OCI-LY1 (cell line): Measurements from ENCODE around the gene DNAH8.
A peak's percentile ranks its signal among the peaks of the same experiment; 100 is the strongest.

Experiments used
- H2AFZ ChIP-seq: fragments of 200-600 bp; sonication (generic), shearing (Covaris generic); 2 replicates; pipeline ENCODE4 v1.6.0; 2014; ENCODE audit warnings: antibody characterized with exemption, mild to moderate bottlenecking, low read length
- H3F3A ChIP-seq: fragments of 200-600 bp; sonication (generic), shearing (Covaris generic); 2 replicates; pipeline ENCODE4 v1.6.0; 2014; ENCODE audit warnings: mild to moderate bottlenecking, antibody characterized with exemption, low read length, moderate library complexity; ENCODE audit not compliant: insufficient read depth
- H3K27ac ChIP-seq: fragments of 200-600 bp; sonication (generic); 2 replicates; pipeline ENCODE4 v1.5.1; 2014; ENCODE audit warnings: low read length, mixed run types, mild to moderate bottlenecking, low read depth; ENCODE audit not compliant: poor library complexity, severe bottlenecking
- H3K27me3 ChIP-seq: fragments of 200-600 bp; sonication (generic); 2 replicates; pipeline ENCODE4 v1.6.0; 2014; ENCODE audit warnings: antibody characterized with exemption, mild to moderate bottlenecking, low read length, moderate library complexity; ENCODE audit not compliant: insufficient read depth
- H3K36me3 ChIP-seq: fragments of 200-600 bp; sonication (generic); 2 replicates; pipeline ENCODE4 v1.6.1; 2014; ENCODE audit warnings: mild to moderate bottlenecking, antibody characterized with exemption, low read length, moderate library complexity, mixed read lengths; ENCODE audit not compliant: insufficient read depth
- H3K4me1 ChIP-seq: fragments of 200-600 bp; sonication (generic); 2 replicates; pipeline ENCODE4 v1.5.1; 2014; ENCODE audit warnings: mild to moderate bottlenecking, low read length, moderate library complexity; ENCODE audit not compliant: insufficient read depth, severe bottlenecking
- H3K4me2 ChIP-seq: fragments of 200-600 bp; sonication (generic), shearing (Covaris generic); 2 replicates; pipeline ENCODE4 v1.6.1; 2014; ENCODE audit warnings: low read length
- H3K4me3 ChIP-seq: fragments of 200-600 bp; sonication (generic); 2 replicates; pipeline ENCODE4 v1.5.1; 2014; ENCODE audit warnings: low read length, low read depth, mild to moderate bottlenecking, mixed read lengths; ENCODE audit not compliant: poor library complexity, severe bottlenecking
- H3K79me2 ChIP-seq: fragments of 200-600 bp; shearing (Covaris generic); 2 replicates; pipeline ENCODE4 v1.6.1; 2016; ENCODE audit warnings: mixed run types, low read length, mixed read lengths; ENCODE audit not compliant: insufficient read depth
- H3K9ac ChIP-seq: fragments of 200-600 bp; sonication (generic), shearing (Covaris generic); 2 replicates; pipeline ENCODE4 v1.6.1; 2014; ENCODE audit warnings: mild to moderate bottlenecking, low read length, mixed read lengths
- H3K9me2 ChIP-seq: fragments of 200-600 bp; sonication (generic), shearing (Covaris generic); 2 replicates; pipeline ENCODE4 v1.6.1; 2014; ENCODE audit warnings: low read depth, mild to moderate bottlenecking, low read length, mixed read lengths
- H3K9me3 ChIP-seq: fragments of 200-600 bp; shearing (Covaris generic); 2 replicates; pipeline ENCODE4 v1.6.1; 2014; ENCODE audit warnings: low read length, mixed read lengths
- H4K20me1 ChIP-seq: fragments of 200-600 bp; sonication (generic), shearing (Covaris generic); 2 replicates; pipeline ENCODE4 v1.6.0; 2016; ENCODE audit warnings: mild to moderate bottlenecking, low read length; ENCODE audit not compliant: insufficient read depth
- EZH2 ChIP-seq: fragments of 200-600 bp; sonication (generic), shearing (Covaris generic); IDR thresholded peaks from 2 replicates; pipeline ENCODE4 v1.8.0; 2017; ENCODE audit warnings: borderline replicate concordance, mixed run types, mild to moderate bottlenecking, antibody characterized with exemption, low read length, moderate library complexity, mixed read lengths
- TF ChIP-seq, protein P1 (sequence below): fragments of 200-600 bp; sonication (generic), shearing (Covaris generic); IDR thresholded peaks from 2 replicates; pipeline ENCODE4 v1.5.1; 2017; ENCODE audit warnings: mild to moderate bottlenecking, antibody characterized with exemption, low read length, moderate library complexity, mixed read lengths

Gene DNAH8

DNA sequence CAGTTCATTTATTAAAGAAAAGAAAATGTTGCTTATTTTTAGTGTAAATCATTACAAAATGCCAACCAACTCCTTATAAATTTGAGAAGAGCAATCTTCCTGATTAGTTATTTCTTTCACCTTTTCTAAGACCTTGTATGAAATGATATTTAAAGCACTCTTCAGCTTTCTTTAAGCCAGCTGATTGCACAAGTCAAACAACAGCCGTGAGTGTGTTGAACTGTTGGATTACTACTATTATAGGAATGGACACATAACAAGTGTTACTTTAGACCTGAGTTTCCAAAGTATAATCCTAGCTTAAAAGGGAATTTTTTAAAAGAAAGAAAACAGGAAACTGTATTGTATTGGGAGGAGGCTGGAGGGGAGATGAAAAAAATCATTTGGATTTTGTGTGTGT, 306.7 kb downstream of the DNAH8 start:
- Histone ChIP-seq H3K9me2 (no peaks in the 10 kb centered on the region), H3F3A (no peaks in the 10 kb centered on the region), H2AFZ (no peak overlapping the region), H3K27me3 (0 out of 2 replicates have a peak, but pooled peaks cover 4% of the 10 kb centered on the region), H3K4me3 (no peak overlapping the region), H3K9ac (no peak overlapping the region), H3K4me2 (no peak overlapping the region), H3K9me3 (no peaks in the 10 kb centered on the region), H3K36me3 (no peaks in the 10 kb centered on the region), H3K4me1 (no peaks in the 10 kb centered on the region), H3K27ac (no peak overlapping the region), H3K79me2 (no peaks in the 10 kb centered on the region), H4K20me1 (no peaks in the 10 kb centered on the region)
- TF ChIP-seq EZH2, result no peak
- TF ChIP-seq, protein P1, sequence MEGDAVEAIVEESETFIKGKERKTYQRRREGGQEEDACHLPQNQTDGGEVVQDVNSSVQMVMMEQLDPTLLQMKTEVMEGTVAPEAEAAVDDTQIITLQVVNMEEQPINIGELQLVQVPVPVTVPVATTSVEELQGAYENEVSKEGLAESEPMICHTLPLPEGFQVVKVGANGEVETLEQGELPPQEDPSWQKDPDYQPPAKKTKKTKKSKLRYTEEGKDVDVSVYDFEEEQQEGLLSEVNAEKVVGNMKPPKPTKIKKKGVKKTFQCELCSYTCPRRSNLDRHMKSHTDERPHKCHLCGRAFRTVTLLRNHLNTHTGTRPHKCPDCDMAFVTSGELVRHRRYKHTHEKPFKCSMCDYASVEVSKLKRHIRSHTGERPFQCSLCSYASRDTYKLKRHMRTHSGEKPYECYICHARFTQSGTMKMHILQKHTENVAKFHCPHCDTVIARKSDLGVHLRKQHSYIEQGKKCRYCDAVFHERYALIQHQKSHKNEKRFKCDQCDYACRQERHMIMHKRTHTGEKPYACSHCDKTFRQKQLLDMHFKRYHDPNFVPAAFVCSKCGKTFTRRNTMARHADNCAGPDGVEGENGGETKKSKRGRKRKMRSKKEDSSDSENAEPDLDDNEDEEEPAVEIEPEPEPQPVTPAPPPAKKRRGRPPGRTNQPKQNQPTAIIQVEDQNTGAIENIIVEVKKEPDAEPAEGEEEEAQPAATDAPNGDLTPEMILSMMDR, result no peak

GRCh38 chr6:39026175-39026574, 311.1 kb downstream of the DNAH8 start:
- Histone ChIP-seq H3K36me3 (no peaks in the 10 kb centered on the region), H4K20me1 (no peaks in the 10 kb centered on the region), H3K9ac (no peak overlapping the region), H3K27me3 (0 out of 2 replicates have a peak, but pooled peaks cover 4% of the 10 kb centered on the region), H3K79me2 (no peaks in the 10 kb centered on the region), H3K4me1 (no peaks in the 10 kb centered on the region), H2AFZ (no peak overlapping the region), H3K9me2 (no peaks in the 10 kb centered on the region), H3K4me3 (no peak overlapping the region), H3F3A (no peaks in the 10 kb centered on the region), H3K27ac (no peak overlapping the region), H3K9me3 (no peaks in the 10 kb centered on the region), H3K4me2 (no peak overlapping the region)
- TF ChIP-seq, protein P1, result no peak
- TF ChIP-seq EZH2, result no peak

DNA sequence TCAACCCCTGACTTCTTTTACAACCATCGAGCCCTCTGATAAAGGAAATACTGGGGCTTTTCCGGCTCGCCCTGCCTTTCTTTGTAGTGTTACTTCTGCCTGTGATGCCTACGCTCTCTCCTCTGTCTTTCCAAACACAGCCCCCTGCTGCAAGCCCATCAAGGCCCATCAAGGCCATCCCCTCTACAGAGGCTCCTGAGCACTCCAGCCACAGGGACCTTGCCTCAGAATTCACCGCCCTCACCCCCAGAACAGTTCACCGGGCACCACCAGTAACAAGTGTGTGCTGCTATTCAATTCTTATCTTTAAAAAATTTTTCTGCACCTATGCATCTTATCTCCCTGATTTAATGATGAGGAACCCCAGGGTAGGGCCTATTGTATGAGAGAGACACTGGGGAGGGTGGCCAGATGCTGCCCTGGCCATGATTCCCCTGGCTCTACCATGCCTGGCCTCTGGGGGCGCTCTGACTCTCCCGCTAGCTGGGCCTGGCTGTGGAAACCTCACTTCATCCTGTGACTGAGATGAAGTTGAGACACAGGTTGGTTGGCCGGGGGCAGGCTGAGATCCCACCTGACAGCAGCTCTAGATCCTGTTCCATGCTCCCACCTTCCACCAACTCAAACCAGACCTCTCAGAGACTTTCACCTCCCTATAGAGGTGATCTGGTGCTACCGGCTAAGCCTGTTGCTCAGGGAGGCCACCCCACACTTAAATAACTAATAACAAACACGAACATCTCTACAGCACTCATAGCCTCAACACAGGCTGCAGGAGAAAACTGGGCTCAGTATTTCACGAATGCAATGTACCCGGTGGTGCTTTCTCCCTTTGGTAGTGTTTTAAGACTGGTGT, 314.3 kb downstream of the DNAH8 start:
- Histone ChIP-seq H3K27me3 (no peaks in the 10 kb centered on the region), H3K4me3 (no peak overlapping the region), H3K9me2 (no peaks in the 10 kb centered on the region), H3K9me3 (no peaks in the 10 kb centered on the region), H3K9ac (no peak overlapping the region), H3F3A (no peaks in the 10 kb centered on the region), H3K4me1 (no peaks in the 10 kb centered on the region), H4K20me1 (no peaks in the 10 kb centered on the region), H3K27ac (no peak overlapping the region), H3K4me2 (no peak overlapping the region), H3K79me2 (no peaks in the 10 kb centered on the region), H3K36me3 (no peaks in the 10 kb centered on the region), H2AFZ (no peak overlapping the region)
- TF ChIP-seq EZH2, result no peak
- TF ChIP-seq, protein P1, result peak; percentile 80
